ENCODE data around the gene IFITM2. TPM values are rescaled to one million over a fixed set of nuclear protein-coding genes. Genes with fewer than 3 reads are reported as not detected.
"Not testable (repeated sequence)": the region's sequence is repeated elsewhere in the genome, so short reads cannot be mapped to it uniquely, and the experiment has no call there.

IFITM2 gene
- total and polyA plus RNA-seq, 2 experiments from 2014 or later: 104 to 1,025 TPM

GRCh38 chr11:283405-284104 lies 24.1 kb upstream of the IFITM2 start:
- Histone ChIP-seq H3K36me3 (ENCODE audit: low read depth) (no peaks in the 10 kb centered on the region), H3K9ac (no peak overlapping the region), H3K27me3 (replicated peaks; ENCODE audit: insufficient read depth) (peaks cover 48% of the 10 kb centered on the region), H3K4me1 (ENCODE audit: insufficient read depth) (no peaks in the 10 kb centered on the region), H3K79me2 (ENCODE audit: insufficient read depth) (no peaks in the 10 kb centered on the region), H2AFZ (no peak overlapping the region), H3K4me3 (no peak overlapping the region), H3K27ac (no peak overlapping the region), H4K20me1 (ENCODE audit: insufficient read depth) (no peaks in the 10 kb centered on the region), H3K9me2 (ENCODE audit: insufficient read depth) (no peaks in the 10 kb centered on the region), H3F3A (ENCODE audit: insufficient read depth) (no peaks in the 10 kb centered on the region), H3K9me3 (ENCODE audit: low read depth) (no peaks in the 10 kb centered on the region), H3K4me2 (ENCODE audit: unreplicated experiment) (no peak overlapping the region)
- 68 to 71% methylated on average over 18 to 23 of the region's 23 CpGs for WGBS, 2 experiments (ENCODE audit: low coverage in 1 of 2, low lambda C conversion rate in 2 of 2, missing lambda C conversion rate in 2 of 2)
- TF ChIP-seq EZH2 (IDR thresholded peaks at IDR 0.05; ENCODE audit: insufficient read depth, poor library complexity, severe bottlenecking) (no peak), EZH2phosphoT487 (IDR thresholded peaks at IDR 0.05; ENCODE audit: insufficient read depth, low read depth) (no peak)
- DNase-seq: no peak
- in situ Hi-C loops (cut with MboI): no loop called here

- 74 to 76% methylated on average over 22 to 24 of the region's 24 CpGs for WGBS, 2 experiments (ENCODE audit: low coverage in 1 of 2, low lambda C conversion rate in 2 of 2, missing lambda C conversion rate in 2 of 2)
- in situ Hi-C loops (cut with MboI): no loop called here
- peaks cover 42% of the 10 kb centered on the region for H3K27me3 ChIP-seq (replicated peaks; ENCODE audit: insufficient read depth)
Measured at GRCh38 chr11:284105-285020, 23.3 kb upstream of the IFITM2 start.

GRCh38 chr11:285021-285893 lies 22.4 kb upstream of the IFITM2 start:
- H3K79me2 ChIP-seq (ENCODE audit: insufficient read depth): no peaks in the 10 kb centered on the region
- TF ChIP-seq EZH2phosphoT487 (IDR thresholded peaks at IDR 0.05; ENCODE audit: insufficient read depth, low read depth) (no peak), EZH2 (IDR thresholded peaks at IDR 0.05; ENCODE audit: insufficient read depth, poor library complexity, severe bottlenecking) (no peak)
- H2AFZ ChIP-seq: no peak overlapping the region
- no peaks in the 10 kb centered on the region for H4K20me1 ChIP-seq (ENCODE audit: insufficient read depth)
- H3K36me3 ChIP-seq (ENCODE audit: low read depth): no peaks in the 10 kb centered on the region
- H3K27ac ChIP-seq: no peak overlapping the region
- no peaks in the 10 kb centered on the region for H3K4me1 ChIP-seq (ENCODE audit: insufficient read depth)
- no peak overlapping the region for H3K4me2 ChIP-seq (ENCODE audit: unreplicated experiment)
- in situ Hi-C loops (cut with MboI): no loop called here
- 60 to 72% methylated on average over 17 to 29 of the region's 29 CpGs for WGBS, 2 experiments (ENCODE audit: low coverage in 1 of 2, low lambda C conversion rate in 2 of 2, missing lambda C conversion rate in 2 of 2)
- no peak overlapping the region for H3K4me3 ChIP-seq
- H3F3A ChIP-seq (ENCODE audit: insufficient read depth): no peaks in the 10 kb centered on the region
- DNase-seq: no peak
- no peak overlapping the region for H3K9ac ChIP-seq
- H3K9me2 ChIP-seq (ENCODE audit: insufficient read depth): no peaks in the 10 kb centered on the region
- H3K9me3 ChIP-seq (ENCODE audit: low read depth): no peaks in the 10 kb centered on the region
- peaks cover 33% of the 10 kb centered on the region for H3K27me3 ChIP-seq (replicated peaks; ENCODE audit: insufficient read depth)

More at GRCh38 chr11:284105-285020, 23.3 kb upstream of the IFITM2 start:
- no peak overlapping the region for H3K4me3 ChIP-seq
- H3K79me2 ChIP-seq (ENCODE audit: insufficient read depth): no peaks in the 10 kb centered on the region
- no peak overlapping the region for H3K4me2 ChIP-seq (ENCODE audit: unreplicated experiment)
- H3K27ac ChIP-seq: no peak overlapping the region
- TF ChIP-seq EZH2 (IDR thresholded peaks at IDR 0.05; ENCODE audit: insufficient read depth, poor library complexity, severe bottlenecking) (no peak), EZH2phosphoT487 (IDR thresholded peaks at IDR 0.05; ENCODE audit: insufficient read depth, low read depth) (no peak)
- no peaks in the 10 kb centered on the region for H3K9me3 ChIP-seq (ENCODE audit: low read depth)
- H3K9me2 ChIP-seq (ENCODE audit: insufficient read depth): no peaks in the 10 kb centered on the region
- H2AFZ ChIP-seq: no peak overlapping the region
- H3F3A ChIP-seq (ENCODE audit: insufficient read depth): no peaks in the 10 kb centered on the region
- no peaks in the 10 kb centered on the region for H3K36me3 ChIP-seq (ENCODE audit: low read depth)
- DNase-seq: no peak
- no peaks in the 10 kb centered on the region for H4K20me1 ChIP-seq (ENCODE audit: insufficient read depth)
- H3K4me1 ChIP-seq (ENCODE audit: insufficient read depth): no peaks in the 10 kb centered on the region
- no peak overlapping the region for H3K9ac ChIP-seq

- Histone ChIP-seq H2AFZ (no peak overlapping the region), H3K79me2 (ENCODE audit: insufficient read depth) (no peaks in the 10 kb centered on the region), H3K9me2 (ENCODE audit: insufficient read depth) (no peaks in the 10 kb centered on the region), H3K36me3 (ENCODE audit: low read depth) (no peaks in the 10 kb centered on the region), H3K4me3 (no peak overlapping the region), H3K9me3 (ENCODE audit: low read depth) (no peaks in the 10 kb centered on the region), H3K9ac (no peak overlapping the region), H3K4me2 (ENCODE audit: unreplicated experiment) (no peak overlapping the region), H3K4me1 (ENCODE audit: insufficient read depth) (no peaks in the 10 kb centered on the region), H3K27me3 (replicated peaks; ENCODE audit: insufficient read depth) (peaks cover 28% of the 10 kb centered on the region), H4K20me1 (ENCODE audit: insufficient read depth) (no peaks in the 10 kb centered on the region), H3F3A (ENCODE audit: insufficient read depth) (no peaks in the 10 kb centered on the region), H3K27ac (no peak overlapping the region)
- 68 to 80% methylated on average over 8 of the region's 8 CpGs for WGBS, 2 experiments (ENCODE audit: low coverage in 1 of 2, low lambda C conversion rate in 2 of 2, missing lambda C conversion rate in 2 of 2)
- in situ Hi-C loops (cut with MboI): no loop called here
- no peak for DNase-seq
- no peak for TF ChIP-seq EZH2phosphoT487 (IDR thresholded peaks at IDR 0.05; ENCODE audit: insufficient read depth, low read depth)
- TF ChIP-seq EZH2 (IDR thresholded peaks at IDR 0.05; ENCODE audit: insufficient read depth, poor library complexity, severe bottlenecking): no peak
Measured at GRCh38 chr11:285894-286220, 21.8 kb upstream of the IFITM2 start.

GRCh38 chr11:286977-287820 lies 20.4 kb upstream of the IFITM2 start:
- in situ Hi-C loops (cut with MboI); H2AFZ ChIP-seq; H3K79me2 ChIP-seq (ENCODE audit: insufficient read depth); H3K36me3 ChIP-seq (ENCODE audit: low read depth); H3F3A ChIP-seq (ENCODE audit: insufficient read depth); H3K9me2 ChIP-seq (ENCODE audit: insufficient read depth); H3K9me3 ChIP-seq (ENCODE audit: low read depth); H3K4me3 ChIP-seq; DNase-seq; H3K4me2 ChIP-seq (ENCODE audit: unreplicated experiment); H3K4me1 ChIP-seq (ENCODE audit: insufficient read depth); H4K20me1 ChIP-seq (ENCODE audit: insufficient read depth); H3K9ac ChIP-seq; H3K27ac ChIP-seq: not testable (repeated sequence)
- WGBS, 2 experiments (ENCODE audit: low coverage in 1 of 2, low lambda C conversion rate in 2 of 2, missing lambda C conversion rate in 2 of 2): 89 to 93% methylated on average over 13 to 27 of the region's 27 CpGs
- H3K27me3 ChIP-seq (replicated peaks; ENCODE audit: insufficient read depth): peaks cover 15% of the 10 kb centered on the region

All from GM23248 (cell line).